NCI-H1092 treated with DMSO at 0.1 percent for 48 hours (cell line): ENCODE measurements around the gene EMILIN3.
A peak's percentile ranks its signal among the peaks of the same experiment; 100 is the strongest.

Experiments used
- DNase-seq: peaks from one replicate; lab custom pipeline; 2025; lab: John Stamatoyannopoulos, UW

Gene EMILIN3

GRCh38 chr20:41366546-41367392, at the start of gene EMILIN3:
Gene EMILIN3, minus strand, starts transcription at chr20:41366818. Its CDS starts 184 bp downstream, at chr20:41366634.
- DNase-seq: no peak

- DNase-seq: no peak
These were observed 48.6 kb upstream of the EMILIN3 start for GRCh38 chr20:41415191-41415590.

- no peak for DNase-seq
These were observed 46.6 kb upstream of the EMILIN3 start for GRCh38 chr20:41413169-41413568.

GRCh38 chr20:41412324-41413120, 45.9 kb upstream of the EMILIN3 start:
- DNase-seq: no peak

- DNase-seq: no peak
These were observed 44.8 kb upstream of the EMILIN3 start for GRCh38 chr20:41411391-41411847.

- peak; percentile 88 for DNase-seq
These were observed 42.4 kb upstream of the EMILIN3 start for GRCh38 chr20:41408986-41409385.

GRCh38 chr20:41408156-41408794, 41.7 kb upstream of the EMILIN3 start:
- no peak for DNase-seq

GRCh38 chr20:41407607-41408006, 41.0 kb upstream of the EMILIN3 start:
- no peak for DNase-seq

GRCh38 chr20:41406896-41407444, 40.4 kb upstream of the EMILIN3 start:
- DNase-seq: no peak

- no peak for DNase-seq
These were observed 39.7 kb upstream of the EMILIN3 start for GRCh38 chr20:41406353-41406752.

GRCh38 chr20:41405436-41405835, 38.8 kb upstream of the EMILIN3 start:
- no peak for DNase-seq

- no peak for DNase-seq
These were observed 37.0 kb upstream of the EMILIN3 start for GRCh38 chr20:41403604-41404003.

- no peak for DNase-seq
These were observed 31.8 kb upstream of the EMILIN3 start for GRCh38 chr20:41398408-41398807.

- no peak for DNase-seq
These were observed 29.3 kb upstream of the EMILIN3 start for GRCh38 chr20:41395667-41396664.

- DNase-seq: no peak
These were observed 28.5 kb upstream of the EMILIN3 start for GRCh38 chr20:41394931-41395666.

GRCh38 chr20:41394081-41394480, 27.5 kb upstream of the EMILIN3 start:
- DNase-seq: no peak

GRCh38 chr20:41393705-41394066, 27.1 kb upstream of the EMILIN3 start:
- DNase-seq: no peak

- no peak for DNase-seq
These were observed 26.5 kb upstream of the EMILIN3 start for GRCh38 chr20:41392871-41393704.

- no peak for DNase-seq
These were observed 25.7 kb upstream of the EMILIN3 start for GRCh38 chr20:41392295-41392694.
